WTC11 (cell line): ENCODE measurements around the gene CTNNA3.
"Not testable (repeated sequence)": the region's sequence is repeated elsewhere in the genome, so short reads cannot be mapped to it uniquely, and the experiment has no call there.

Experiments
- GRHL2 ChIP-seq: fragments of 250-450 bp; sonication (Bioruptor Pico); IDR thresholded peaks from 2 replicates; pipeline ENCODE4 v1.8.0; 2022; ENCODE audit warnings: mild to moderate bottlenecking, moderate library complexity; ENCODE audit not compliant: insufficient replicate concordance, severe bottlenecking
- IRF2 ChIP-seq: sonication (generic); formaldehyde crosslinking; IDR thresholded peaks from 2 replicates; pipeline ENCODE4 v1.8.0; 2022; ENCODE audit warnings: low read depth, missing genetic modification reagents, borderline replicate concordance
- JUN ChIP-seq: sonication (generic); formaldehyde crosslinking; IDR thresholded peaks from 2 replicates; pipeline ENCODE4 v1.8.0; 2023; ENCODE audit warnings: mild to moderate bottlenecking, missing genetic modification reagents
- ZNF317 ChIP-seq: sonication (generic); formaldehyde crosslinking; IDR thresholded peaks from 2 replicates; pipeline ENCODE4 v1.8.1; 2023; ENCODE audit warnings: low read depth, mild to moderate bottlenecking, moderate library complexity, missing genetic modification reagents, borderline replicate concordance
- TF ChIP-seq, protein P1 (sequence below): fragments of 200-600 bp; IDR thresholded peaks from 2 replicates; pipeline ENCODE4 v1.8.0; 2022; ENCODE audit warnings: antibody characterized with exemption
- TF ChIP-seq, protein P2 (sequence below): sonication (generic); formaldehyde crosslinking; IDR thresholded peaks from 2 replicates; pipeline ENCODE4 v1.8.1; 2023; ENCODE audit warnings: mild to moderate bottlenecking, moderate library complexity, missing genetic modification reagents
- TF ChIP-seq, protein P3 (sequence below): sonication (generic); formaldehyde crosslinking; IDR thresholded peaks from 2 replicates; pipeline ENCODE4 v1.8.1; 2023; ENCODE audit warnings: mild to moderate bottlenecking, missing genetic modification reagents
- TF ChIP-seq, protein P4 (sequence below): sonication (generic); formaldehyde crosslinking; IDR thresholded peaks from 2 replicates; pipeline ENCODE4 v1.8.1; 2023; ENCODE audit warnings: mild to moderate bottlenecking, missing genetic modification reagents, borderline replicate concordance
- TF ChIP-seq, protein P5 (sequence below): fragments of 250-450 bp; sonication (Bioruptor Pico); IDR thresholded peaks from 2 replicates; pipeline ENCODE4 v1.9.0; 2021; ENCODE audit warnings: mild to moderate bottlenecking

DNA sequence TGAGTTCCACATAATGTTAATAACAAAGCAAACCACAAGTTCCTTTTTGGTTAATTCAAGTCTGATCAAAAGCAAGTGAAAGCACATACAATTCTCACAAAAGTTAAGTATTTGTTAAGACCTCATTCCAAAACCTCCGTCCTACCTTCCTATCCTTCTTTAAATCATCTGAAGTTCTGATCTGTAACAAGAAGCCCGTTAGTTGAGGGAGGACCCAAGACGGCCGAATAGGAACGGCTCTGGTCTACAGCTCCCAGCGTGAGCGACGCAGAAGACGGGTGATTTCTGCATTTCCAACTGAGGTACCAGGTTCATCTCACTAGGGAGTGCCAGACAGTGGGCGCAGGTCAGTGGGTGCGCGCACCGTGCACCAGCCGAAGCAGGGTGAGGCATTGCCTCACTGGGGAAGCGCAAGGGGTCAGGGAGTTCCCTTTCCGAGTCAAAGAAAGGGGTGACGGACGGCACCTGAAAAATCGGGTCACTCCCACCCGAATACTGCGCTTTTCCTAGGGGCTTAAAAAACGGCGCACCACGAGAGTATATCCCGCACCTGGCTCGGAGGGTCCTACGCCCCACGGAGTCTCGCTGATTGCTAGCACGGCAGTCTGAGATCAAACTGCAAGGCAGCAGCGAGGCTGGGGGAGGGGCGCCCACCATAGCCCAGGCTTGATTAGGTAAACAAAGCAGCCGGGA is 309.0 kb downstream of the CTNNA3 start:
- TF ChIP-seq JUN (CRISPR knock-in tag); GRHL2; IRF2 (CRISPR knock-in tag); ZNF317: not testable (repeated sequence)
- TF ChIP-seq, protein P1, sequence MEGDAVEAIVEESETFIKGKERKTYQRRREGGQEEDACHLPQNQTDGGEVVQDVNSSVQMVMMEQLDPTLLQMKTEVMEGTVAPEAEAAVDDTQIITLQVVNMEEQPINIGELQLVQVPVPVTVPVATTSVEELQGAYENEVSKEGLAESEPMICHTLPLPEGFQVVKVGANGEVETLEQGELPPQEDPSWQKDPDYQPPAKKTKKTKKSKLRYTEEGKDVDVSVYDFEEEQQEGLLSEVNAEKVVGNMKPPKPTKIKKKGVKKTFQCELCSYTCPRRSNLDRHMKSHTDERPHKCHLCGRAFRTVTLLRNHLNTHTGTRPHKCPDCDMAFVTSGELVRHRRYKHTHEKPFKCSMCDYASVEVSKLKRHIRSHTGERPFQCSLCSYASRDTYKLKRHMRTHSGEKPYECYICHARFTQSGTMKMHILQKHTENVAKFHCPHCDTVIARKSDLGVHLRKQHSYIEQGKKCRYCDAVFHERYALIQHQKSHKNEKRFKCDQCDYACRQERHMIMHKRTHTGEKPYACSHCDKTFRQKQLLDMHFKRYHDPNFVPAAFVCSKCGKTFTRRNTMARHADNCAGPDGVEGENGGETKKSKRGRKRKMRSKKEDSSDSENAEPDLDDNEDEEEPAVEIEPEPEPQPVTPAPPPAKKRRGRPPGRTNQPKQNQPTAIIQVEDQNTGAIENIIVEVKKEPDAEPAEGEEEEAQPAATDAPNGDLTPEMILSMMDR = not testable (repeated sequence)
- TF ChIP-seq, protein P2, sequence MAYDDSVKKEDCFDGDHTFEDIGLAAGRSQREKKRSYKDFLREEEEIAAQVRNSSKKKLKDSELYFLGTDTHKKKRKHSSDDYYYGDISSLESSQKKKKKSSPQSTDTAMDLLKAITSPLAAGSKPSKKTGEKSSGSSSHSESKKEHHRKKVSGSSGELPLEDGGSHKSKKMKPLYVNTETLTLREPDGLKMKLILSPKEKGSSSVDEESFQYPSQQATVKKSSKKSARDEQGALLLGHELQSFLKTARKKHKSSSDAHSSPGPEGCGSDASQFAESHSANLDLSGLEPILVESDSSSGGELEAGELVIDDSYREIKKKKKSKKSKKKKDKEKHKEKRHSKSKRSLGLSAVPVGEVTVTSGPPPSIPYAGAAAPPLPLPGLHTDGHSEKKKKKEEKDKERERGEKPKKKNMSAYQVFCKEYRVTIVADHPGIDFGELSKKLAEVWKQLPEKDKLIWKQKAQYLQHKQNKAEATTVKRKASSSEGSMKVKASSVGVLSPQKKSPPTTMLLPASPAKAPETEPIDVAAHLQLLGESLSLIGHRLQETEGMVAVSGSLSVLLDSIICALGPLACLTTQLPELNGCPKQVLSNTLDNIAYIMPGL (CRISPR knock-in tag) = peak; percentile 58; the same call in 1 of the 2 replicates
- TF ChIP-seq, protein P3, sequence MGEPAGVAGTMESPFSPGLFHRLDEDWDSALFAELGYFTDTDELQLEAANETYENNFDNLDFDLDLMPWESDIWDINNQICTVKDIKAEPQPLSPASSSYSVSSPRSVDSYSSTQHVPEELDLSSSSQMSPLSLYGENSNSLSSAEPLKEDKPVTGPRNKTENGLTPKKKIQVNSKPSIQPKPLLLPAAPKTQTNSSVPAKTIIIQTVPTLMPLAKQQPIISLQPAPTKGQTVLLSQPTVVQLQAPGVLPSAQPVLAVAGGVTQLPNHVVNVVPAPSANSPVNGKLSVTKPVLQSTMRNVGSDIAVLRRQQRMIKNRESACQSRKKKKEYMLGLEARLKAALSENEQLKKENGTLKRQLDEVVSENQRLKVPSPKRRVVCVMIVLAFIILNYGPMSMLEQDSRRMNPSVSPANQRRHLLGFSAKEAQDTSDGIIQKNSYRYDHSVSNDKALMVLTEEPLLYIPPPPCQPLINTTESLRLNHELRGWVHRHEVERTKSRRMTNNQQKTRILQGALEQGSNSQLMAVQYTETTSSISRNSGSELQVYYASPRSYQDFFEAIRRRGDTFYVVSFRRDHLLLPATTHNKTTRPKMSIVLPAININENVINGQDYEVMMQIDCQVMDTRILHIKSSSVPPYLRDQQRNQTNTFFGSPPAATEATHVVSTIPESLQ (CRISPR knock-in tag) = not testable (repeated sequence)
- TF ChIP-seq, protein P4, sequence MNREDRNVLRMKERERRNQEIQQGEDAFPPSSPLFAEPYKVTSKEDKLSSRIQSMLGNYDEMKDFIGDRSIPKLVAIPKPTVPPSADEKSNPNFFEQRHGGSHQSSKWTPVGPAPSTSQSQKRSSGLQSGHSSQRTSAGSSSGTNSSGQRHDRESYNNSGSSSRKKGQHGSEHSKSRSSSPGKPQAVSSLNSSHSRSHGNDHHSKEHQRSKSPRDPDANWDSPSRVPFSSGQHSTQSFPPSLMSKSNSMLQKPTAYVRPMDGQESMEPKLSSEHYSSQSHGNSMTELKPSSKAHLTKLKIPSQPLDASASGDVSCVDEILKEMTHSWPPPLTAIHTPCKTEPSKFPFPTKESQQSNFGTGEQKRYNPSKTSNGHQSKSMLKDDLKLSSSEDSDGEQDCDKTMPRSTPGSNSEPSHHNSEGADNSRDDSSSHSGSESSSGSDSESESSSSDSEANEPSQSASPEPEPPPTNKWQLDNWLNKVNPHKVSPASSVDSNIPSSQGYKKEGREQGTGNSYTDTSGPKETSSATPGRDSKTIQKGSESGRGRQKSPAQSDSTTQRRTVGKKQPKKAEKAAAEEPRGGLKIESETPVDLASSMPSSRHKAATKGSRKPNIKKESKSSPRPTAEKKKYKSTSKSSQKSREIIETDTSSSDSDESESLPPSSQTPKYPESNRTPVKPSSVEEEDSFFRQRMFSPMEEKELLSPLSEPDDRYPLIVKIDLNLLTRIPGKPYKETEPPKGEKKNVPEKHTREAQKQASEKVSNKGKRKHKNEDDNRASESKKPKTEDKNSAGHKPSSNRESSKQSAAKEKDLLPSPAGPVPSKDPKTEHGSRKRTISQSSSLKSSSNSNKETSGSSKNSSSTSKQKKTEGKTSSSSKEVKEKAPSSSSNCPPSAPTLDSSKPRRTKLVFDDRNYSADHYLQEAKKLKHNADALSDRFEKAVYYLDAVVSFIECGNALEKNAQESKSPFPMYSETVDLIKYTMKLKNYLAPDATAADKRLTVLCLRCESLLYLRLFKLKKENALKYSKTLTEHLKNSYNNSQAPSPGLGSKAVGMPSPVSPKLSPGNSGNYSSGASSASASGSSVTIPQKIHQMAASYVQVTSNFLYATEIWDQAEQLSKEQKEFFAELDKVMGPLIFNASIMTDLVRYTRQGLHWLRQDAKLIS (CRISPR knock-in tag) = not testable (repeated sequence)
- TF ChIP-seq, protein P5, sequence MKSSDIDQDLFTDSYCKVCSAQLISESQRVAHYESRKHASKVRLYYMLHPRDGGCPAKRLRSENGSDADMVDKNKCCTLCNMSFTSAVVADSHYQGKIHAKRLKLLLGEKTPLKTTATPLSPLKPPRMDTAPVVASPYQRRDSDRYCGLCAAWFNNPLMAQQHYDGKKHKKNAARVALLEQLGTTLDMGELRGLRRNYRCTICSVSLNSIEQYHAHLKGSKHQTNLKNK = not testable (repeated sequence)
